Measurements from ENCODE around the gene TMTC3.

Gene TMTC3

GRCh38 chr12:88145567-88146505, 3.7 kb downstream of the TMTC3 start (continued):
- no peak for TF ChIP-seq ZNF423 (tag by site-specific recombination; IDR thresholded peaks at IDR 0.05)
- no peak for TF ChIP-seq ZNF223 (tag by site-specific recombination; IDR thresholded peaks at IDR 0.05)
- no peak for TF ChIP-seq ZNF544 (tag by site-specific recombination; IDR thresholded peaks at IDR 0.05)

- Histone ChIP-seq H3K4me1 (ENCODE audit: control insufficient read depth, insufficient read depth, low read length) (peaks cover 1% of the 10 kb centered on the region), H3K9me3 (ENCODE audit: control insufficient read depth, insufficient read depth, low read depth, low read length) (no peaks in the 10 kb centered on the region), H3K4me3 (ENCODE audit: low read depth, low read length) (no peak overlapping the region), H3K27ac (ENCODE audit: extremely low read depth, low read depth, low read length) (no peak overlapping the region), H3K36me3 (ENCODE audit: control insufficient read depth in 2 of 2, insufficient read depth in 1 of 2, low read length in 2 of 2) (peaks cover 0 to 16% of the 10 kb centered on the region in 2 experiments; a peak in 2 of 3 replicates)
- POLR2A ChIA-PET = no interaction called here
- peak; percentile 69 for TF ChIP-seq ZNF341 (tag by site-specific recombination; IDR thresholded peaks at IDR 0.05; ENCODE audit: low read depth)
- TF ChIP-seq PRDM2 (tag by site-specific recombination; IDR thresholded peaks at IDR 0.05; ENCODE audit: borderline replicate concordance) = no peak
- CTCF ChIA-PET = interaction anchor here (0.6 kb wide), 2 partner anchors 100 to 238 kb away, joined by 3 read pairs; no protein-coding TSS in a partner anchor
These were observed 8.0 kb downstream of the TMTC3 start for GRCh38 chr12:88150063-88150462.

- CTCF ChIA-PET = interaction anchor here (0.6 to 2.8 kb wide), 5 partner anchors 239 to 864 kb away, joined by 3 to 12 read pairs (median 4); no protein-coding TSS in a partner anchor
These were observed 11.9 kb downstream of the TMTC3 start for GRCh38 chr12:88153959-88154358.

GRCh38 chr12:88156075-88156654, 14.1 kb downstream of the TMTC3 start:
- H3K9me3 ChIP-seq (ENCODE audit: control insufficient read depth, insufficient read depth, low read depth, low read length) = no peaks in the 10 kb centered on the region
- no peak overlapping the region for H3K4me3 ChIP-seq (ENCODE audit: low read depth, low read length)
- POLR2A ChIA-PET = interaction anchor here (1.6 kb wide), 1 partner anchor 14 kb away, joined by 4 read pairs; the partner anchor contains the start of genes CEP290 and TMTC3
- TF ChIP-seq ZNF174 (tag by site-specific recombination; IDR thresholded peaks at IDR 0.05) (no peak), KLF17 (tag by site-specific recombination; IDR thresholded peaks at IDR 0.05) (no peak), ZNF654 (tag by site-specific recombination; IDR thresholded peaks at IDR 0.05; ENCODE audit: low read depth) (no peak), ZNF2 (tag by site-specific recombination; IDR thresholded peaks at IDR 0.05) (no peak), ZNF114 (tag by site-specific recombination; IDR thresholded peaks at IDR 0.05) (no peak), TRIM28 (IDR thresholded peaks at IDR 0.05; ENCODE audit: borderline replicate concordance, low read length) (no peak), ZNF521 (tag by site-specific recombination; IDR thresholded peaks at IDR 0.05) (no peak), ZNF488 (tag by site-specific recombination; IDR thresholded peaks at IDR 0.05) (no peak), ZBTB21 (tag by site-specific recombination; IDR thresholded peaks at IDR 0.05) (no peak)
- H3K4me1 ChIP-seq (ENCODE audit: control insufficient read depth, insufficient read depth, low read length) = no peaks in the 10 kb centered on the region
- H3K36me3 ChIP-seq (ENCODE audit: control insufficient read depth in 2 of 2, insufficient read depth in 1 of 2, low read length in 2 of 2) = peaks cover 12 to 17% of the 10 kb centered on the region in 2 experiments
- CTCF ChIA-PET = interaction anchor here (0.5 to 2.8 kb wide), 3 partner anchors 40 to 861 kb away, joined by 3 to 12 read pairs (median 5); no protein-coding TSS in a partner anchor
- no peak overlapping the region for H3K27ac ChIP-seq (ENCODE audit: extremely low read depth, low read depth, low read length)

More at GRCh38 chr12:88153959-88154358, 11.9 kb downstream of the TMTC3 start:
- POLR2A ChIA-PET = no interaction called here
- Histone ChIP-seq H3K9me3 (ENCODE audit: control insufficient read depth, insufficient read depth, low read depth, low read length) (no peaks in the 10 kb centered on the region), H3K36me3 (ENCODE audit: control insufficient read depth in 2 of 2, insufficient read depth in 1 of 2, low read length in 2 of 2) (peaks cover 11 to 15% of the 10 kb centered on the region in 2 experiments), H3K4me1 (ENCODE audit: control insufficient read depth, insufficient read depth, low read length) (no peaks in the 10 kb centered on the region), H3K27ac (ENCODE audit: extremely low read depth, low read depth, low read length) (no peak overlapping the region), H3K4me3 (ENCODE audit: low read depth, low read length) (no peak overlapping the region)
- TF ChIP-seq ZNF747 (tag by site-specific recombination; IDR thresholded peaks at IDR 0.05) (no peak), ZNF571 (tag by site-specific recombination; IDR thresholded peaks at IDR 0.05) (no peak), ZNF596 (tag by site-specific recombination; IDR thresholded peaks at IDR 0.05) (no peak), ZNF654 (tag by site-specific recombination; IDR thresholded peaks at IDR 0.05; ENCODE audit: low read depth) (peak; percentile 30; the same call in 1 of the 2 replicates), BCL11A (tag by site-specific recombination; IDR thresholded peaks at IDR 0.05; ENCODE audit: low read depth) (no peak)
